SJSA1 (cell line): ENCODE data around the gene SYNE1. TPM values are rescaled to one million over a fixed set of nuclear protein-coding genes. Genes with fewer than 3 reads are reported as not detected.
"Not testable (repeated sequence)": the region's sequence is repeated elsewhere in the genome, so short reads cannot be mapped to it uniquely, and the experiment has no call there.

Source experiments
- DNase-seq, 2 experiments: peaks; one replicate each; pipeline ENCODE4 v3.0.0-alpha.2; 2015 to 2020; ENCODE audit warnings: low spot score in 2 of 2, low read depth in 1 of 2
- H3K27ac ChIP-seq: fragments of 250-450 bp; sonication (Bioruptor Pico); 2 replicates; pipeline ENCODE4 v1.5.1; 2020; ENCODE audit warnings: mild to moderate bottlenecking, moderate library complexity
- H3K27me3 ChIP-seq: fragments of 250-450 bp; sonication (Bioruptor Pico); replicated peaks from 2 replicates; pipeline ENCODE4 v1.5.1; 2020; ENCODE audit warnings: mild to moderate bottlenecking, moderate library complexity
- H3K36me3 ChIP-seq: fragments of 250-450 bp; sonication (Bioruptor Pico); 2 replicates; pipeline ENCODE4 v1.5.1; 2020; ENCODE audit warnings: mild to moderate bottlenecking
- H3K4me1 ChIP-seq: fragments of 250-450 bp; sonication (Bioruptor Pico); replicated peaks from 2 replicates; pipeline ENCODE4 v1.6.1; 2021; ENCODE audit warnings: mild to moderate bottlenecking
- H3K4me3 ChIP-seq: fragments of 250-450 bp; sonication (Bioruptor Pico); 2 replicates; pipeline ENCODE4 v1.5.1; 2020; ENCODE audit warnings: mild to moderate bottlenecking
- H3K9me3 ChIP-seq: fragments of 250-450 bp; sonication (Bioruptor Pico); replicated peaks from 2 replicates; pipeline ENCODE4 v1.5.1; 2020; ENCODE audit warnings: mild to moderate bottlenecking
- total RNA-seq: library from RNA; depleted of rRNA; stranded (reverse); fragments of >200 nt; shearing (Covaris generic); gene quantifications from 2 replicates; pipeline ENCODE4 v1.2.3, GENCODE V29; 2014

SYNE1 gene
- total RNA-seq, 1 experiment from 2014 or later: 53.6 TPM

GRCh38 chr6:152330961-152331360, 306.2 kb downstream of the SYNE1 start:
- H3K36me3 ChIP-seq: peaks cover 49% of the 10 kb centered on the region
- H3K27me3 ChIP-seq: no peaks in the 10 kb centered on the region
- DNase-seq: no peak
- H3K4me3 ChIP-seq: no peak overlapping the region
- no peaks in the 10 kb centered on the region for H3K9me3 ChIP-seq
- H3K4me1 ChIP-seq: no peaks in the 10 kb centered on the region
- no peak overlapping the region for H3K27ac ChIP-seq

- peaks cover 55% of the 10 kb centered on the region for H3K36me3 ChIP-seq
- no peaks in the 10 kb centered on the region for H3K27me3 ChIP-seq
- no peak overlapping the region for H3K27ac ChIP-seq
- no peak for DNase-seq
- no peak overlapping the region for H3K4me3 ChIP-seq
- no peaks in the 10 kb centered on the region for H3K9me3 ChIP-seq
- no peaks in the 10 kb centered on the region for H3K4me1 ChIP-seq
Observed at GRCh38 chr6:152329638-152330448, 307.3 kb downstream of the SYNE1 start.

- H3K4me3 ChIP-seq, H3K9me3 ChIP-seq, H3K27me3 ChIP-seq, H3K4me1 ChIP-seq, DNase-seq, H3K27ac ChIP-seq: not testable (repeated sequence)
- peaks cover 57% of the 10 kb centered on the region for H3K36me3 ChIP-seq
Observed at GRCh38 chr6:152328200-152328599, 309.0 kb downstream of the SYNE1 start.

GRCh38 chr6:152323376-152323775, 313.8 kb downstream of the SYNE1 start:
- H3K27ac ChIP-seq: no peak overlapping the region
- H3K9me3 ChIP-seq: no peaks in the 10 kb centered on the region
- H3K36me3 ChIP-seq: peaks cover 70% of the 10 kb centered on the region
- DNase-seq: no peak
- H3K4me3 ChIP-seq: no peak overlapping the region
- no peaks in the 10 kb centered on the region for H3K27me3 ChIP-seq
- H3K4me1 ChIP-seq: no peaks in the 10 kb centered on the region

- H3K27ac ChIP-seq: no peak overlapping the region
- no peaks in the 10 kb centered on the region for H3K9me3 ChIP-seq
- DNase-seq: no peak
- H3K36me3 ChIP-seq: peaks cover 68% of the 10 kb centered on the region
- peaks cover 12% of the 10 kb centered on the region for H3K4me1 ChIP-seq
- no peak overlapping the region for H3K4me3 ChIP-seq
- no peaks in the 10 kb centered on the region for H3K27me3 ChIP-seq
Observed at GRCh38 chr6:152318278-152318677, 318.9 kb downstream of the SYNE1 start.

GRCh38 chr6:152316024-152316423, 321.1 kb downstream of the SYNE1 start:
- Histone ChIP-seq H3K27ac (no peak overlapping the region), H3K27me3 (no peaks in the 10 kb centered on the region), H3K4me1 (peaks cover 12% of the 10 kb centered on the region), H3K9me3 (no peaks in the 10 kb centered on the region), H3K4me3 (no peak overlapping the region), H3K36me3 (peaks cover 53% of the 10 kb centered on the region)
- no peak for DNase-seq

- DNase-seq: no peak
- Histone ChIP-seq H3K27ac (no peak overlapping the region), H3K36me3 (peaks cover 45% of the 10 kb centered on the region), H3K27me3 (no peaks in the 10 kb centered on the region), H3K9me3 (no peaks in the 10 kb centered on the region), H3K4me3 (no peak overlapping the region), H3K4me1 (peaks cover 12% of the 10 kb centered on the region)
Observed at GRCh38 chr6:152314483-152314832, 322.7 kb downstream of the SYNE1 start.

GRCh38 chr6:152313542-152314482, 323.4 kb downstream of the SYNE1 start:
- Histone ChIP-seq H3K4me3 (no peak overlapping the region), H3K27ac (no peak overlapping the region), H3K36me3 (peaks cover 44% of the 10 kb centered on the region), H3K9me3 (no peaks in the 10 kb centered on the region), H3K4me1 (peaks cover 12% of the 10 kb centered on the region), H3K27me3 (no peaks in the 10 kb centered on the region)
- peak in 1 of 2 experiments; percentile 5 for DNase-seq

- peaks cover 41% of the 10 kb centered on the region for H3K36me3 ChIP-seq
Observed at GRCh38 chr6:152312434-152312833, 324.7 kb downstream of the SYNE1 start.

GRCh38 chr6:152310371-152310954, 326.7 kb downstream of the SYNE1 start:
- Histone ChIP-seq H3K27ac (no peak overlapping the region), H3K4me3 (no peak overlapping the region), H3K4me1 (peaks cover 12% of the 10 kb centered on the region), H3K27me3 (no peaks in the 10 kb centered on the region), H3K36me3 (peaks cover 32% of the 10 kb centered on the region), H3K9me3 (no peaks in the 10 kb centered on the region)
- DNase-seq: no peak

More at GRCh38 chr6:152312434-152312833, 324.7 kb downstream of the SYNE1 start:
- Histone ChIP-seq H3K27ac (no peak overlapping the region), H3K9me3 (no peaks in the 10 kb centered on the region), H3K4me1 (peaks cover 12% of the 10 kb centered on the region), H3K4me3 (no peak overlapping the region), H3K27me3 (no peaks in the 10 kb centered on the region)
- no peak for DNase-seq

GRCh38 chr6:152309648-152310047, 327.5 kb downstream of the SYNE1 start:
- DNase-seq: no peak
- H3K27ac ChIP-seq: no peak overlapping the region
- peaks cover 12% of the 10 kb centered on the region for H3K4me1 ChIP-seq
- H3K36me3 ChIP-seq: peaks cover 29% of the 10 kb centered on the region
- H3K9me3 ChIP-seq: no peaks in the 10 kb centered on the region
- H3K27me3 ChIP-seq: no peaks in the 10 kb centered on the region
- H3K4me3 ChIP-seq: no peak overlapping the region

GRCh38 chr6:152309006-152309405, 328.2 kb downstream of the SYNE1 start:
- H3K27ac ChIP-seq: no peak overlapping the region
- peaks cover 6% of the 10 kb centered on the region for H3K4me1 ChIP-seq
- H3K4me3 ChIP-seq: no peak overlapping the region
- H3K36me3 ChIP-seq: peaks cover 24% of the 10 kb centered on the region
- no peak for DNase-seq
- H3K27me3 ChIP-seq: no peaks in the 10 kb centered on the region
- no peaks in the 10 kb centered on the region for H3K9me3 ChIP-seq

GRCh38 chr6:152308306-152308705, 328.9 kb downstream of the SYNE1 start:
- Histone ChIP-seq H3K4me1 (no peaks in the 10 kb centered on the region), H3K27me3 (no peaks in the 10 kb centered on the region), H3K4me3 (no peak overlapping the region), H3K27ac (no peak overlapping the region), H3K9me3 (no peaks in the 10 kb centered on the region), H3K36me3 (peaks cover 23% of the 10 kb centered on the region)
- no peak for DNase-seq

GRCh38 chr6:152305672-152306071, 331.5 kb downstream of the SYNE1 start:
- Histone ChIP-seq H3K4me1 (peaks cover 5% of the 10 kb centered on the region), H3K27me3 (no peaks in the 10 kb centered on the region), H3K4me3 (no peak overlapping the region), H3K27ac (no peak overlapping the region), H3K9me3 (no peaks in the 10 kb centered on the region), H3K36me3 (peaks cover 18% of the 10 kb centered on the region)
- no peak for DNase-seq
